Measurements from ENCODE around the gene PTPRB. TPM values are rescaled to one million over a fixed set of nuclear protein-coding genes. Genes with fewer than 3 reads are reported as not detected.

The PTPRB gene
- total RNA-seq, 1 experiment from 2014 or later, result 0.82 TPM

DNA sequence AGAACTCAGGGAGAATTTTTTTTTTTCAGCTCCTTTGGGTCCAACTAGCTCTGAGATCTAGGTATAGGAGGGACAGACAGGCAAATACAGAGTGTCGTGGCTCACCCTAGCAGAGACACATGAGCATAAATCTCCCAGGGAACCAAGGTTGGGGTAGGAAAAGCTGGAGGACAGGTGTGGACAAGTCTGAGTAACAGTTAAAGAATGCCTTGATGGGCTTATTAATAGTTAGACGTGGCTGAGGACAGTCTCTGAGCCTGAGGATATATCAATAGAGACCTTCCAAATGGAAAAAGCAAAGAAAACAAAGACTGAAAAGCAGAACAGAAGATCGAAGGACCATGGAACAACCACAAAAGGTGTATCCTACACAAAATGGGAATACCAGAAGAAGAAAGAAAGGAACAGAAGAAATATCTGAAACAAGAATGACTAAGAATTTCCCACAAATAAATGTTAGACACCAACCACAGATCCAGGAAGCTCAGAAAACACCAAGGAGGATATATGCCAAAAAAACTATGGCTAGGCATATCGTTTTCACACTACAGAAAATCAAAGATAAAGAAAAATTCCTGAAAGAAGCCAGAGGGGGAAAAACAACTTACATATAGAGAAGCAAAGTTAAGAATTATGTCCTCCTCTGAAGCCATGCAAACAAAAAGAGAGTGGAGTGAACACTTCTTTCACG lies 80.9 kb downstream of the PTPRB start:
- Mint-ChIP-seq H3K36me3 (ENCODE audit: insufficient read depth, unreplicated experiment) (no peaks in the 10 kb centered on the region), H3K4me1 (ENCODE audit: insufficient read depth, unreplicated experiment) (peaks cover 13% of the 10 kb centered on the region), H3K4me3 (ENCODE audit: unreplicated experiment) (peak overlapping the region; percentile 1), H3K9me3 (ENCODE audit: unreplicated experiment) (no peaks in the 10 kb centered on the region), H3K27me3 (ENCODE audit: insufficient read depth, unreplicated experiment) (no peaks in the 10 kb centered on the region), H3K27ac (ENCODE audit: low read depth, unreplicated experiment) (peak overlapping the region; percentile 3)
- POLR2A ChIA-PET, result interaction anchor here (0.6 kb wide), 1 partner anchor 10 kb away, joined by 3 read pairs; no protein-coding TSS in a partner anchor
- intact Hi-C loops (cut with micrococcal nuclease), result no loop called here
- TF ChIP-seq, protein P1, sequence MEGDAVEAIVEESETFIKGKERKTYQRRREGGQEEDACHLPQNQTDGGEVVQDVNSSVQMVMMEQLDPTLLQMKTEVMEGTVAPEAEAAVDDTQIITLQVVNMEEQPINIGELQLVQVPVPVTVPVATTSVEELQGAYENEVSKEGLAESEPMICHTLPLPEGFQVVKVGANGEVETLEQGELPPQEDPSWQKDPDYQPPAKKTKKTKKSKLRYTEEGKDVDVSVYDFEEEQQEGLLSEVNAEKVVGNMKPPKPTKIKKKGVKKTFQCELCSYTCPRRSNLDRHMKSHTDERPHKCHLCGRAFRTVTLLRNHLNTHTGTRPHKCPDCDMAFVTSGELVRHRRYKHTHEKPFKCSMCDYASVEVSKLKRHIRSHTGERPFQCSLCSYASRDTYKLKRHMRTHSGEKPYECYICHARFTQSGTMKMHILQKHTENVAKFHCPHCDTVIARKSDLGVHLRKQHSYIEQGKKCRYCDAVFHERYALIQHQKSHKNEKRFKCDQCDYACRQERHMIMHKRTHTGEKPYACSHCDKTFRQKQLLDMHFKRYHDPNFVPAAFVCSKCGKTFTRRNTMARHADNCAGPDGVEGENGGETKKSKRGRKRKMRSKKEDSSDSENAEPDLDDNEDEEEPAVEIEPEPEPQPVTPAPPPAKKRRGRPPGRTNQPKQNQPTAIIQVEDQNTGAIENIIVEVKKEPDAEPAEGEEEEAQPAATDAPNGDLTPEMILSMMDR (IDR thresholded peaks at IDR 0.05; ENCODE audit: unreplicated experiment), result no peak
- BruUV-seq (replicated peaks), result no TSS peak
- DNase-seq (ENCODE audit: unreplicated experiment), result peak; percentile 28
- CTCF ChIA-PET, result interaction anchor here (0.5 to 1.0 kb wide), 5 partner anchors 213 to 677 kb away, joined by 3 to 5 read pairs (median 3); no protein-coding TSS in a partner anchor

- Mint-ChIP-seq H3K27me3 (ENCODE audit: insufficient read depth, unreplicated experiment) (no peaks in the 10 kb centered on the region), H3K4me3 (ENCODE audit: unreplicated experiment) (no peak overlapping the region), H3K9me3 (ENCODE audit: unreplicated experiment) (no peaks in the 10 kb centered on the region), H3K4me1 (ENCODE audit: insufficient read depth, unreplicated experiment) (peaks cover 14% of the 10 kb centered on the region), H3K36me3 (ENCODE audit: insufficient read depth, unreplicated experiment) (no peaks in the 10 kb centered on the region), H3K27ac (ENCODE audit: low read depth, unreplicated experiment) (no peak overlapping the region)
- no peak for DNase-seq (ENCODE audit: unreplicated experiment)
- no TSS peak for BruUV-seq (replicated peaks)
- TF ChIP-seq, protein P1 (IDR thresholded peaks at IDR 0.05; ENCODE audit: unreplicated experiment), result no peak
- intact Hi-C loops (cut with micrococcal nuclease), result no loop called here
- POLR2A ChIA-PET, result interaction anchor here (0.6 kb wide), 1 partner anchor 737 kb away, joined by 4 read pairs; no protein-coding TSS in a partner anchor
- CTCF ChIA-PET, result interaction anchor here (0.6 to 1.0 kb wide), 4 partner anchors 9 to 1153 kb away, joined by 3 to 5 read pairs (median 4); no protein-coding TSS in a partner anchor
Observed at GRCh38 chr12:70555081-70555480, 82.1 kb downstream of the PTPRB start.

DNA sequence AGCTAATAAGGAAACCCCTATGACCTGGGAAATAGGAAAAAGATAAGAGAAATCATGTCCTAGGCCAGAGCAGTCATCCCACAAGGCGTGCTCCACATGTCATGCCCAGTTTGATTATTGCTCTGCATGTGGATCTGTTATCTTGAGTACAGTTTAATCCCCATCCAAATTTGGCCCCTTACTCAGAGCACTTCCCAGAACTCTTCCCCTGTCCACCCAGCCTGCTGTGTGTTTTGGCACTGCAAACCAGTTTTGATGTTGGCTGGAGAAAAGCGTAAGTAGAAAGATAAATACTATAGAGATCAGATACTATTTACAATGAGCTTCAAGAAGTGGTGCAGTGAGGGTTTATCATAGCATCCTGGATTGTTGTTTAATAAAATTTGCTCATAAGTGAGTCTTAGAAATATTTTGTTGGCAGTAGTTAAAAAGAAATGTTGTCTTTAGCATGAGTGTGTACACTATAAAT lies 83.8 kb downstream of the PTPRB start:
- POLR2A ChIA-PET, result interaction anchor here (0.7 to 2.1 kb wide), 2 partner anchors 10 to 889 kb away, joined by 3 to 8 read pairs; no protein-coding TSS in a partner anchor
- TF ChIP-seq, protein P1 (IDR thresholded peaks at IDR 0.05; ENCODE audit: unreplicated experiment), result no peak
- no peak for DNase-seq (ENCODE audit: unreplicated experiment)
- CTCF ChIA-PET, result interaction anchor here (0.5 to 0.7 kb wide), 2 partner anchors 177 to 467 kb away, joined by 3 read pairs; no protein-coding TSS in a partner anchor
- BruUV-seq (replicated peaks), result no TSS peak
- H3K9me3 Mint-ChIP-seq (ENCODE audit: unreplicated experiment), result peaks cover 6% of the 10 kb centered on the region
- H3K4me1 Mint-ChIP-seq (ENCODE audit: insufficient read depth, unreplicated experiment), result peaks cover 31% of the 10 kb centered on the region
- H3K4me3 Mint-ChIP-seq (ENCODE audit: unreplicated experiment), result no peak overlapping the region
- H3K27me3 Mint-ChIP-seq (ENCODE audit: insufficient read depth, unreplicated experiment), result no peaks in the 10 kb centered on the region
- no peak overlapping the region for H3K27ac Mint-ChIP-seq (ENCODE audit: low read depth, unreplicated experiment)
- no peaks in the 10 kb centered on the region for H3K36me3 Mint-ChIP-seq (ENCODE audit: insufficient read depth, unreplicated experiment)
- intact Hi-C loops (cut with micrococcal nuclease), result no loop called here

DNA sequence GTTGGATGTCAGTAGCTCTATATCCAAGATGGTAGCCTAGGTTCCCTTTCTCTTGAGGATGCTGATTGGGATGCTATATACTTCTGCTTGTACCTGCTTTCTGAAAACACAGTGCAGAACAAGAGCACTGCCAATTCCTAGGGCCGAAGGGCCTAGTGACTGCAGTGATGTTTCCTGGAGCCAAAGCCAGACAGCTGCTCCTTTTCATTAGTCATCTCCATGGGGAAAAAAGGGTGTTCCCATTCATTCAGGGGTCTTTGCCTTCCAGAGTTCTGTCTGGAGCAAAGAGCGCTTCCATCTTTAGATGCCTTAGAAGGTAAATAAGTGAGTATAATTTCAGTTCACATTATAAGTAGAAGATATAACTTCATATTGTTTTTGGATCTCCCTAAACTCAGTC lies 85.5 kb downstream of the PTPRB start:
- no TSS peak for BruUV-seq (replicated peaks)
- no peak overlapping the region for H3K4me3 Mint-ChIP-seq (ENCODE audit: unreplicated experiment)
- H3K4me1 Mint-ChIP-seq (ENCODE audit: insufficient read depth, unreplicated experiment), result peaks cover 35% of the 10 kb centered on the region
- no peak for DNase-seq (ENCODE audit: unreplicated experiment)
- CTCF ChIA-PET, result no interaction called here
- H3K36me3 Mint-ChIP-seq (ENCODE audit: insufficient read depth, unreplicated experiment), result no peaks in the 10 kb centered on the region
- H3K27ac Mint-ChIP-seq (ENCODE audit: low read depth, unreplicated experiment), result no peak overlapping the region
- H3K9me3 Mint-ChIP-seq (ENCODE audit: unreplicated experiment), result peaks cover 11% of the 10 kb centered on the region
- TF ChIP-seq, protein P1 (IDR thresholded peaks at IDR 0.05; ENCODE audit: unreplicated experiment), result no peak
- intact Hi-C loops (cut with micrococcal nuclease), result no loop called here
- POLR2A ChIA-PET, result no interaction called here
- no peaks in the 10 kb centered on the region for H3K27me3 Mint-ChIP-seq (ENCODE audit: insufficient read depth, unreplicated experiment)
